K562 (cell line): ENCODE measurements around the gene MAP4K4. TPM values are rescaled to one million over a fixed set of nuclear protein-coding genes. Genes with fewer than 3 reads are reported as not detected.
A peak's percentile ranks its signal among the peaks of the same experiment; 100 is the strongest.

Experiments
- CEBPZ ChIP-seq: fragments of 150-350 bp; IDR thresholded peaks from 2 replicates; pipeline ENCODE4 v1.6.1; 2014; ENCODE audit warnings: low read depth, mild to moderate bottlenecking, low read length, borderline replicate concordance
- GATAD2B ChIP-seq: fragments of 450-650 bp; IDR thresholded peaks from 2 replicates; pipeline ENCODE4 v1.6.1; 2017; ENCODE audit warnings: mild to moderate bottlenecking, borderline replicate concordance
- HNRNPLL ChIP-seq: fragments of 200-400 bp; formaldehyde crosslinking; IDR thresholded peaks from 2 replicates; pipeline ENCODE4 v1.6.1; 2017; ENCODE audit warnings: low read length, low read depth, mild to moderate bottlenecking; ENCODE audit not compliant: poor library complexity, severe bottlenecking
- MTA2 ChIP-seq: fragments of 450-650 bp; IDR thresholded peaks from 2 replicates; pipeline ENCODE4 v1.6.1; 2016; ENCODE audit warnings: low read depth
- NR1H2 ChIP-seq: sonication (generic); formaldehyde crosslinking; IDR thresholded peaks from 2 replicates; pipeline ENCODE4 v1.4.0; 2020; ENCODE audit warnings: mild to moderate bottlenecking, missing genetic modification reagents
- NR2C1 ChIP-seq, 2 experiments: fragments of 450-650 bp; IDR thresholded peaks; 2 replicates each; pipeline ENCODE4 v1.6.1; 2017; ENCODE audit warnings: mild to moderate bottlenecking in 2 of 2, antibody characterized with exemption in 1 of 2, inconsistent platforms in 1 of 2, missing compliant biosample characterization in 1 of 2, missing genetic modification characterization in 1 of 2
- RNF219 ChIP-seq: fragments of 250-450 bp; sonication (Bioruptor Pico); IDR thresholded peaks from 2 replicates; pipeline ENCODE4 v1.5.0; 2022; ENCODE audit warnings: mild to moderate bottlenecking
- SOX6 ChIP-seq: fragments of 450-650 bp; IDR thresholded peaks from 2 replicates; pipeline ENCODE4 v1.6.1; 2014; ENCODE audit warnings: mild to moderate bottlenecking
- TCF15 ChIP-seq: fragments of 250-450 bp; sonication (Bioruptor Pico); IDR thresholded peaks from 2 replicates; pipeline ENCODE4 v1.8.0; 2022; ENCODE audit warnings: moderate library complexity, mild to moderate bottlenecking, inconsistent platforms
- ZNF143 ChIP-seq: sonication (generic); formaldehyde crosslinking; IDR thresholded peaks from 2 replicates; pipeline ENCODE4 v1.9.0; 2022; ENCODE audit warnings: mild to moderate bottlenecking, missing genetic modification reagents
- ZNF583 ChIP-seq: fragments of 250-450 bp; sonication (Bioruptor Pico); IDR thresholded peaks from 2 replicates; pipeline ENCODE4 v1.4.0; 2020
- ZNF76 ChIP-seq: fragments of 250-450 bp; sonication (Bioruptor Pico); IDR thresholded peaks from 2 replicates; pipeline ENCODE4 v1.4.0; 2020; ENCODE audit warnings: mild to moderate bottlenecking, moderate library complexity, borderline replicate concordance
- polyA plus RNA-seq, 8 experiments: library from polyadenylated mRNA; depleted of rRNA in 4 of 8; stranded (reverse) in 5 of 8; unstranded in 3 of 8; fragments of >200 nt; fragmentation: Nextera tagmentation in 2 of 8; fragmentation: Illumina TruSeq in 1 of 8; extraction: Ambion mirVana in 2 of 8; extraction: Trizol in 1 of 8; gene quantifications; 2 replicates each; pipeline versions ENCODE4 v1.2.1 to v1.2.3, GENCODE V29; 2011 to 2014; ENCODE audit warnings: inconsistent platforms in 1 of 8, missing spikeins in 1 of 8
- total RNA-seq, 7 experiments: library from RNA; depleted of rRNA in 6 of 7; stranded (reverse); fragments of >200 nt in 6 of 7; fragmentation: Illumina TruSeq in 2 of 7; extraction: Trizol in 2 of 7; gene quantifications; 2 replicates each; pipeline versions ENCODE4 v1.2.1 to v1.2.3, GENCODE V29; 2011 to 2021; ENCODE audit warnings: low replicate concordance in 1 of 7
- TF ChIP-seq, protein P1 (sequence below): fragments of 250-450 bp; sonication (Bioruptor Pico); IDR thresholded peaks from 2 replicates; pipeline ENCODE4 v1.5.0; 2020; ENCODE audit warnings: mild to moderate bottlenecking
- TF ChIP-seq, protein P2 (sequence below): fragments of 450-650 bp; formaldehyde crosslinking; IDR thresholded peaks from 2 replicates; pipeline ENCODE4 v1.4.0; 2020; ENCODE audit warnings: mild to moderate bottlenecking, mixed read lengths
- TF ChIP-seq, protein P3 (sequence below): fragments of 450-650 bp; IDR thresholded peaks from 2 replicates; pipeline ENCODE4 v1.7.1; 2018; ENCODE audit warnings: mild to moderate bottlenecking, low read depth; ENCODE audit not compliant: partially characterized antibody

Gene MAP4K4
- total and polyA plus RNA-seq, 9 of the 15 experiments (the other 6 are each of a cell fraction or from before 2014, with no cell fraction given) = 7.6 to 76.4 (median 50.6) TPM

DNA sequence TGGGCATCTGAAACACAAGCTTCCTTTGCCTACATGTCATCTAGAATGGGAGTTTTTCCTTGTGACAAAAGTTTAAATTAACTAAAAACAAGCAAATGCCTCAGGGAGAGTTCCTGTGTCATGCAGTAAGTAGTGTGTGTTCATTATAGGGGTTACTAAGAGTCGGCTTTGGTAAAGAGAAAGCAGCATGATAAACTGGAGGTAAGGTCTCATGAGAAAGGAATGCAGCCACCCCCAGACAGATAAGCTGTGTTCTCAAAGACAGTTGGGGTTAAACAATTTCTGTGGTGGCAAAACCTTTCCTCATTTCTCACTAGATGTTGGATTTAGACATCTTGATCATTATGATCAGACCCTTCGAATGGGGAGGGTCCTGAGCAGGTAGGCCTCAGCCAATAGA lies 129.7 kb downstream of the MAP4K4 start (continued):
- TF ChIP-seq, protein P1, sequence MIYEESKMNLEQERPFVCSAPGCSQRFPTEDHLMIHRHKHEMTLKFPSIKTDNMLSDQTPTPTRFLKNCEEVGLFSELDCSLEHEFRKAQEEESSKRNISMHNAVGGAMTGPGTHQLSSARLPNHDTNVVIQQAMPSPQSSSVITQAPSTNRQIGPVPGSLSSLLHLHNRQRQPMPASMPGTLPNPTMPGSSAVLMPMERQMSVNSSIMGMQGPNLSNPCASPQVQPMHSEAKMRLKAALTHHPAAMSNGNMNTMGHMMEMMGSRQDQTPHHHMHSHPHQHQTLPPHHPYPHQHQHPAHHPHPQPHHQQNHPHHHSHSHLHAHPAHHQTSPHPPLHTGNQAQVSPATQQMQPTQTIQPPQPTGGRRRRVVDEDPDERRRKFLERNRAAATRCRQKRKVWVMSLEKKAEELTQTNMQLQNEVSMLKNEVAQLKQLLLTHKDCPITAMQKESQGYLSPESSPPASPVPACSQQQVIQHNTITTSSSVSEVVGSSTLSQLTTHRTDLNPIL = no peak
- TF ChIP-seq ZNF76 = no peak
- no peak for TF ChIP-seq NR2C1 (IDR thresholded peaks at IDR 0.05)
- TF ChIP-seq NR2C1 (tag; IDR thresholded peaks at IDR 0.05) = no peak
- TF ChIP-seq ZNF143 (CRISPR knock-in tag) = no peak
- no peak for TF ChIP-seq RNF219 (CRISPR knock-in tag)
- TF ChIP-seq CEBPZ = no peak
- no peak for TF ChIP-seq TCF15 (CRISPR knock-in tag)
- no peak for TF ChIP-seq GATAD2B
- no peak for TF ChIP-seq SOX6
- TF ChIP-seq, protein P2, sequence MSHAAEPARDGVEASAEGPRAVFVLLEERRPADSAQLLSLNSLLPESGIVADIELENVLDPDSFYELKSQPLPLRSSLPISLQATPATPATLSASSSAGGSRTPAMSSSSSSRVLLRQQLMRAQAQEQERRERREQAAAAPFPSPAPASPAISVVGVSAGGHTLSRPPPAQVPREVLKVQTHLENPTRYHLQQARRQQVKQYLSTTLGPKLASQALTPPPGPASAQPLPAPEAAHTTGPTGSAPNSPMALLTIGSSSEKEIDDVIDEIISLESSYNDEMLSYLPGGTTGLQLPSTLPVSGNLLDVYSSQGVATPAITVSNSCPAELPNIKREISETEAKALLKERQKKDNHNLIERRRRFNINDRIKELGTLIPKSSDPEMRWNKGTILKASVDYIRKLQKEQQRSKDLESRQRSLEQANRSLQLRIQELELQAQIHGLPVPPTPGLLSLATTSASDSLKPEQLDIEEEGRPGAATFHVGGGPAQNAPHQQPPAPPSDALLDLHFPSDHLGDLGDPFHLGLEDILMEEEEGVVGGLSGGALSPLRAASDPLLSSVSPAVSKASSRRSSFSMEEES (CRISPR knock-in tag) = no peak
- no peak for TF ChIP-seq ZNF583 (CRISPR knock-in tag)
- TF ChIP-seq, protein P3, sequence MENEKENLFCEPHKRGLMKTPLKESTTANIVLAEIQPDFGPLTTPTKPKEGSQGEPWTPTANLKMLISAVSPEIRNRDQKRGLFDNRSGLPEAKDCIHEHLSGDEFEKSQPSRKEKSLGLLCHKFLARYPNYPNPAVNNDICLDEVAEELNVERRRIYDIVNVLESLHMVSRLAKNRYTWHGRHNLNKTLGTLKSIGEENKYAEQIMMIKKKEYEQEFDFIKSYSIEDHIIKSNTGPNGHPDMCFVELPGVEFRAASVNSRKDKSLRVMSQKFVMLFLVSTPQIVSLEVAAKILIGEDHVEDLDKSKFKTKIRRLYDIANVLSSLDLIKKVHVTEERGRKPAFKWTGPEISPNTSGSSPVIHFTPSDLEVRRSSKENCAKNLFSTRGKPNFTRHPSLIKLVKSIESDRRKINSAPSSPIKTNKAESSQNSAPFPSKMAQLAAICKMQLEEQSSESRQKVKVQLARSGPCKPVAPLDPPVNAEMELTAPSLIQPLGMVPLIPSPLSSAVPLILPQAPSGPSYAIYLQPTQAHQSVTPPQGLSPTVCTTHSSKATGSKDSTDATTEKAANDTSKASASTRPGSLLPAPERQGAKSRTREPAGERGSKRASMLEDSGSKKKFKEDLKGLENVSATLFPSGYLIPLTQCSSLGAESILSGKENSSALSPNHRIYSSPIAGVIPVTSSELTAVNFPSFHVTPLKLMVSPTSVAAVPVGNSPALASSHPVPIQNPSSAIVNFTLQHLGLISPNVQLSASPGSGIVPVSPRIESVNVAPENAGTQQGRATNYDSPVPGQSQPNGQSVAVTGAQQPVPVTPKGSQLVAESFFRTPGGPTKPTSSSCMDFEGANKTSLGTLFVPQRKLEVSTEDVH = no peak
- no peak for TF ChIP-seq HNRNPLL
- TF ChIP-seq NR1H2 (CRISPR knock-in tag) = peak; percentile 30; the same call in 1 of the 2 replicates
- no peak for TF ChIP-seq MTA2
